ENCODE measurements around the gene PAK1. TPM values are rescaled to one million over a fixed set of nuclear protein-coding genes. Genes with fewer than 3 reads are reported as not detected.

Gene PAK1
- polyA plus RNA-seq, 1 experiment, result 62.3 TPM

DNA sequence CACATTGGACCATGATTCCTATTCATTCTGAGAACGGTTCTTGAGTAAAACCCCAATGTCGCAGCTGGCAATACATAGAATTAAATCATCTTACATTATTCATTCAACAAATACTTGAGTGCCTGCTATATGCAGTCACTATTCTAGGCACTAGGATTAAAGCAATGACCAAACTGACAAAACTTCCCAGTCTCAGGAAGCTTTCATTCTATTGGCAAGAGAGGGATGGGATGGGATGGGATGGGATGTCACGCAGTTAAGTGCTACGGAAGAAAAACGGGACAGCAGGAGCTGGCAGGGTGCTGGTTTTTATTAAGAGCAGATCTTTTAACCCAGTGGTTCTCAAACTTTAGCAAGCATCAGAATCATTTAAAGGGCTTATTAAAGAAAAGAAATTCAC, 2.9 kb downstream of the PAK1 start:
- POLR2A ChIA-PET, result no interaction called here

DNA sequence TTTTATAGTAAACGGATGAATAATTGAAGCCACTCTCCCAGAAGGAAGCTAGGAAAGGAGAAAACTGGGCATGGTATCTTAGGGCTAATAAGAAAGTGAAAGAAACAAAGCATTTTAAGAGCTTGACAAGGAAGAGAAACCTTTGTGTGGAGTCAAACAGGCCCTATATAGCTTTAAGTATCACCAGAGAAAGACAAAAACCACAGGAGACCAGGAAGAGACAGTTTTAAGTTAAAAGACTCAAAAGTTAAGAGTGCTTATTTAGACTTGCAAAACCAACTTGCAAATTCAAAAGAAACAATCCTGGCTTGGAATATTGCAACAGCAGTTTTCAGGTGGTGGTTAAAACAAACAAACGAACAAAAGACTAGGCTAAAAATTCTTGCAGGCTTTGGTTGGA, 3.4 kb downstream of the PAK1 start:
- DNase-seq (ENCODE audit: low read depth), result no peak
- ChIA-PET CTCF (interaction anchor here (1.0 kb wide), 1 partner anchor 14 kb away, joined by 3 read pairs; no protein-coding TSS in a partner anchor), POLR2A (no interaction called here)
- TF ChIP-seq, protein P1, sequence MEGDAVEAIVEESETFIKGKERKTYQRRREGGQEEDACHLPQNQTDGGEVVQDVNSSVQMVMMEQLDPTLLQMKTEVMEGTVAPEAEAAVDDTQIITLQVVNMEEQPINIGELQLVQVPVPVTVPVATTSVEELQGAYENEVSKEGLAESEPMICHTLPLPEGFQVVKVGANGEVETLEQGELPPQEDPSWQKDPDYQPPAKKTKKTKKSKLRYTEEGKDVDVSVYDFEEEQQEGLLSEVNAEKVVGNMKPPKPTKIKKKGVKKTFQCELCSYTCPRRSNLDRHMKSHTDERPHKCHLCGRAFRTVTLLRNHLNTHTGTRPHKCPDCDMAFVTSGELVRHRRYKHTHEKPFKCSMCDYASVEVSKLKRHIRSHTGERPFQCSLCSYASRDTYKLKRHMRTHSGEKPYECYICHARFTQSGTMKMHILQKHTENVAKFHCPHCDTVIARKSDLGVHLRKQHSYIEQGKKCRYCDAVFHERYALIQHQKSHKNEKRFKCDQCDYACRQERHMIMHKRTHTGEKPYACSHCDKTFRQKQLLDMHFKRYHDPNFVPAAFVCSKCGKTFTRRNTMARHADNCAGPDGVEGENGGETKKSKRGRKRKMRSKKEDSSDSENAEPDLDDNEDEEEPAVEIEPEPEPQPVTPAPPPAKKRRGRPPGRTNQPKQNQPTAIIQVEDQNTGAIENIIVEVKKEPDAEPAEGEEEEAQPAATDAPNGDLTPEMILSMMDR (IDR thresholded peaks at IDR 0.05; ENCODE audit: insufficient read depth, low read depth, low read length), result no peak
- Histone ChIP-seq H3K36me3 (ENCODE audit: control insufficient read depth, insufficient read depth, low read length) (no peaks in the 10 kb centered on the region), H3K4me3 (ENCODE audit: low read depth, low read length) (no peak overlapping the region), H3K27me3 (ENCODE audit: control insufficient read depth, insufficient read depth, low read length) (peaks cover 21% of the 10 kb centered on the region)

More for the DNA sequence above, 2.9 kb downstream of the PAK1 start:
- DNase-seq (ENCODE audit: low read depth), result no peak
- TF ChIP-seq, protein P1 (IDR thresholded peaks at IDR 0.05; ENCODE audit: insufficient read depth, low read depth, low read length), result no peak
- CTCF ChIA-PET, result interaction anchor here (1.0 to 1.2 kb wide), 3 partner anchors 10 to 25 kb away, joined by 3 to 4 read pairs (median 3); no protein-coding TSS in a partner anchor
- Histone ChIP-seq H3K27me3 (ENCODE audit: control insufficient read depth, insufficient read depth, low read length) (peaks cover 21% of the 10 kb centered on the region), H3K36me3 (ENCODE audit: control insufficient read depth, insufficient read depth, low read length) (no peaks in the 10 kb centered on the region), H3K4me3 (ENCODE audit: low read depth, low read length) (no peak overlapping the region)

DNA sequence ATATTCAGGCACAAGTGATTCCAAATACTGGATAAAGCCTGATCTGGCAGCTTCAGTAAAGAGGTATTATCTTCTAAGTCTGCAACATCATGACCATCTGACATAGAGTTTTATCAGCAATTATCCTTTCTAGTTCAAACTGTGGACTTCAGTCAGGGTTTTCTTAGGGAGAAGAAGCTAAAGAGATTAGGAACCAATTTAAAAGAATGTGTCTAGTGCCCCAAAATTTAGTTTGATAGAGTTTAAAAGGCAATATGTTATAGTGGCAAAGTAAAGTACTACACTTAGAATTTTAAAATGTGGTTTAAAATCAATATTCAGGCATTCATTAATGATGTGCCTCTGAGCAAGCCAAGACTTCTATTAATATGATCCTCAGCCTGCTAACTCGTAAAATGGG, 5.4 kb downstream of the PAK1 start:
- H3K4me3 ChIP-seq (ENCODE audit: low read depth, low read length), result no peak overlapping the region
- TF ChIP-seq, protein P1 (IDR thresholded peaks at IDR 0.05; ENCODE audit: insufficient read depth, low read depth, low read length), result no peak
- POLR2A ChIA-PET, result no interaction called here
- CTCF ChIA-PET, result no interaction called here
- DNase-seq (ENCODE audit: low read depth), result no peak
- no peaks in the 10 kb centered on the region for H3K36me3 ChIP-seq (ENCODE audit: control insufficient read depth, insufficient read depth, low read length)
- H3K27me3 ChIP-seq (ENCODE audit: control insufficient read depth, insufficient read depth, low read length), result peaks cover 13% of the 10 kb centered on the region

DNA sequence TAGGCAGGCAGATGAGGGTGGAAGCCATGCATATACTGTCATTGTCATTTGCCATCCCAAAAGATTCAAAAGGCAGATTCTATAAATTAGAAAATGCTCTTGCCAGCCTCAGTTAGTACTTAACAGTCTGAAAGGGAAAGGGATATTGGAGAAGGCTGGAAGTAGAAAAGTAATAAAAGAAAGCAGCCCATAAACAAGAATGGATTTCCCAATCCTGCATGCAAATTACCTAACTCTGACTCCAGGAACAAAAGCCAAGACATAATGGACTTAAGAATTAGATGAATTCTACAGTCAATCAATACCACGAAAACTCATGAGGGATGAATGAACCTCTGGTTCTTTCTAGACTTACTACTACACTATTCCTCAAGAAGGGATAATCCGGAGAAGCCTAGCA, 5.9 kb downstream of the PAK1 start:
- Histone ChIP-seq H3K4me3 (ENCODE audit: low read depth, low read length) (no peak overlapping the region), H3K27me3 (ENCODE audit: control insufficient read depth, insufficient read depth, low read length) (peaks cover 13% of the 10 kb centered on the region), H3K36me3 (ENCODE audit: control insufficient read depth, insufficient read depth, low read length) (no peaks in the 10 kb centered on the region)
- CTCF ChIA-PET, result no interaction called here
- POLR2A ChIA-PET, result no interaction called here
- TF ChIP-seq, protein P1 (IDR thresholded peaks at IDR 0.05; ENCODE audit: insufficient read depth, low read depth, low read length), result no peak
- no peak for DNase-seq (ENCODE audit: low read depth)

DNA sequence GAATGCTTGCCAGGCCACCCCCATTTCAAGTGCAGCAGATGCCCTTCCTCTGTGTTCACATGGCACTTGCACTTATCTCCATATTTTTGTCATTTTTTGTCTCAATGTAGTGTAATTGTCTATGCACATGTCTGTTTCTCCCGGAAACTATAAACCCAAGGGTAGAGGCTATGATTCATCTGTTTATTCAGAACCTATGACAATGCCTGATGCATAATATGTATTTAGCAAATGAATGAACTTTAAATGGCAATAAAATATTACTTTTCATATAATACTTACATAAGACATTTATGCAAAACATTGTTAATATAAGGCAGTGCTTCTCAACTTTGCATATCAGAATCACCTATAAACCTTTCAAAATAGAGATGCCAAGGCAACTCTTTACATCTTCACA, 6.7 kb downstream of the PAK1 start:
- TF ChIP-seq, protein P1 (IDR thresholded peaks at IDR 0.05; ENCODE audit: insufficient read depth, low read depth, low read length), result no peak
- ChIA-PET CTCF (no interaction called here), POLR2A (no interaction called here)
- Histone ChIP-seq H3K4me3 (ENCODE audit: low read depth, low read length) (no peak overlapping the region), H3K36me3 (ENCODE audit: control insufficient read depth, insufficient read depth, low read length) (no peaks in the 10 kb centered on the region), H3K27me3 (ENCODE audit: control insufficient read depth, insufficient read depth, low read length) (peaks cover 9% of the 10 kb centered on the region)
- DNase-seq (ENCODE audit: low read depth), result no peak
